Measurements from ENCODE around the gene DPP10.

Gene DPP10

DNA sequence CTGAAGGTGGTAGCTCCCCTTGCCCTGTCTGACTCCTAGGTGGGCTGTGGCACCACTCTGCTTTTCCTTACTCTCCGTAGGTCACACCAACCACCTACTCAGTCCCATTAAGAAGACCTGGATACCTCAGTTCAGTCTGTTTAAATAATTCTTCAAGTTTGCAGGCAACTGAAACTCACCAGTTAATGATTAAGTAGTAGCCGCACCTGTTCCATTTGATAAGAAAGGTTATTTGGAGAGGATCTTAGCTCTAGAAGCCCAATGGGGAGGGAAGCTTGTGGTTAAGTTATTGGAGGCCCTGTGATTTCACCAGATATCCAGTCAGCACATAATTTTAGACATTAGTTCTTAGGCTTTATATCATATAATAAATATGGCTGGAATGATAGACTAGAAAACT lies 1193.0 kb downstream of the DPP10 start:
- DNase-seq (ENCODE audit: low read depth): no peak
- H3K4me3 ChIP-seq (ENCODE audit: low read length): no peak overlapping the region
- H3K27me3 ChIP-seq (replicated peaks; ENCODE audit: control insufficient read depth, insufficient read depth, low read length): no peaks in the 10 kb centered on the region
- H3K4me1 ChIP-seq (ENCODE audit: control insufficient read depth, insufficient read depth, low read length): no peaks in the 10 kb centered on the region
- H3K9ac ChIP-seq (ENCODE audit: low read length): no peak overlapping the region
- peaks cover 14% of the 10 kb centered on the region for H3K9me3 ChIP-seq (ENCODE audit: control insufficient read depth, low read length)
- H3K36me3 ChIP-seq (ENCODE audit: control insufficient read depth, insufficient read depth, low read length, severe bottlenecking): no peaks in the 10 kb centered on the region

DNA sequence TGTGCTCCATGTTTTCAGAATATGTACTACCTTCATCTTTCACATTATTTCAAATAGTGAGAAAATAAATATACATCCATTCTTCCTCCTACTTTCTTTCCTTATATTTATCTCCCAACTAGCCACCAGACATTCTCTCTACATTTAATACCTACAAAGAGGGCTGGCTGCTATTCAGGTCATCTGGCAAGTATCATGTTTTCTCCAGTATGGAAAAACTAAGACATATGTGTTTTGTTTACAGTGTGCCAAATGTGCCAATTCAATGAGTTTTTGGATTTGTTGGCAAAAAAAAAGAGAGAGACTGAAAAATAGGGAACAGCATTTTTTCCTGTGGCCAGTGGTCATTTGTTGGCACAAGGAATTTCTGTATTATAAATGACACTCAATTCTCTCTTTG lies 1207.3 kb downstream of the DPP10 start:
- Histone ChIP-seq H3K27me3 (replicated peaks; ENCODE audit: control insufficient read depth, insufficient read depth, low read length) (no peaks in the 10 kb centered on the region), H3K4me3 (ENCODE audit: low read length) (no peak overlapping the region), H3K36me3 (ENCODE audit: control insufficient read depth, insufficient read depth, low read length, severe bottlenecking) (no peaks in the 10 kb centered on the region), H3K4me1 (ENCODE audit: control insufficient read depth, insufficient read depth, low read length) (no peaks in the 10 kb centered on the region), H3K9ac (ENCODE audit: low read length) (no peak overlapping the region), H3K9me3 (ENCODE audit: control insufficient read depth, low read length) (no peaks in the 10 kb centered on the region)
- DNase-seq (ENCODE audit: low read depth): no peak

DNA sequence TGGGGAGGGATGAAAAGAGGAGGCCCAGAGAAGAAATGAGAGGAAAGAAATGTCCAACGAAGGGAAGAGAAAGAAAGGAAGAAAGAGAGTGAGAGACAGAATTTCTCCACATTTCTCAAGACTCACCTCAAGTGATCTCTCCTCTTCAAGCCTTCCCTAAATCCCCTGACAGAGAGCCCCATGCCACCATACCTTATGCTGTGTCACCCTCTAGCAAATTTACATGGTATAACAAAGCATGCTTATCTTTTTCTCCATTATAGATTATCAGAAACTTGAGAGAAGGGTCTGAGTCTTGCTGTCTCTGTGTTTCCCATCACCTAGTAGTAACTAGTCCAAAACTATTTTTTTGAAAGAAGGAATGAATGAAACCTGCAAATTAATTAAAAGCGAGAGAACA lies 1208.4 kb downstream of the DPP10 start:
- H3K36me3 ChIP-seq (ENCODE audit: control insufficient read depth, insufficient read depth, low read length, severe bottlenecking): no peaks in the 10 kb centered on the region
- DNase-seq (ENCODE audit: low read depth): no peak
- H3K9me3 ChIP-seq (ENCODE audit: control insufficient read depth, low read length): no peaks in the 10 kb centered on the region
- no peaks in the 10 kb centered on the region for H3K27me3 ChIP-seq (replicated peaks; ENCODE audit: control insufficient read depth, insufficient read depth, low read length)
- no peak overlapping the region for H3K4me3 ChIP-seq (ENCODE audit: low read length)
- H3K4me1 ChIP-seq (ENCODE audit: control insufficient read depth, insufficient read depth, low read length): no peaks in the 10 kb centered on the region
- no peak overlapping the region for H3K9ac ChIP-seq (ENCODE audit: low read length)

DNA sequence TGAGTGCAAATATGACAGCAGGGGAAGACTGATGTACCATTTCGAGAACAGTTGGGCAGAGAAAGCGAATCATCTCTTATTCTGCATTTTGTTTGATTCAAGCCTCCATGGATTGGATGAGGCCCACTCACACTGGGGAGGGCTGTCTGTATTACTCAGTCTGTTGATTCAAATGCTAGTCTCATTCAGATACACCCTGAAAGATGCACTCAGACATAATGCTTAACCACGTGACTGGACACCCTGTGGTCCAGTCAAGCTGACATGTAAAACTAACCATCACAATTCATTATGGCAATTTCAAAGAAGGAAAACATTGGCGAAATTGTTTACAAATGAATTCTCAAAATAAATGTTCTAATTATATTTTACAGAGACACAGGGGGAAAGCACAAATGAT lies 1210.2 kb downstream of the DPP10 start:
- no peaks in the 10 kb centered on the region for H3K27me3 ChIP-seq (replicated peaks; ENCODE audit: control insufficient read depth, insufficient read depth, low read length)
- H3K36me3 ChIP-seq (ENCODE audit: control insufficient read depth, insufficient read depth, low read length, severe bottlenecking): no peaks in the 10 kb centered on the region
- no peak overlapping the region for H3K4me3 ChIP-seq (ENCODE audit: low read length)
- H3K4me1 ChIP-seq (ENCODE audit: control insufficient read depth, insufficient read depth, low read length): no peaks in the 10 kb centered on the region
- DNase-seq (ENCODE audit: low read depth): no peak
- no peaks in the 10 kb centered on the region for H3K9me3 ChIP-seq (ENCODE audit: control insufficient read depth, low read length)
- no peak overlapping the region for H3K9ac ChIP-seq (ENCODE audit: low read length)

DNA sequence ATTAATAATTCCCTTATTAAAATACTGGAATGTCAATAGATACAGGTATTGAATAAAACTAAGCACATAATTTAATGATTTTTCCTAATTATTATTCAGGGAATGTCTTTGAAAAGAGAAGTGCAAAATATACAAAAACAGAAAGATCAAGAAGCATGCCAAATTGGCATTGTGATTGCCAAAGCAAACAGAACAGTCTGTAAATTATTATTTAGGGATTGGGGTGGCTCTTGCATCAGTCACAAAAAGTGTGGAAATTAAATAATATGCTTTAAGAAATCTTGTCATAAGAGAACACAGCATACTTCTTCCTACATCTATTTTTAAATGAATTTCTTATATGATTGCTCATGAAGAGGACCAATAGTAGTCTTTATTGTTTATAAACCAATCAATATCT lies 1211.9 kb downstream of the DPP10 start:
- Histone ChIP-seq H3K27me3 (replicated peaks; ENCODE audit: control insufficient read depth, insufficient read depth, low read length) (no peaks in the 10 kb centered on the region), H3K36me3 (ENCODE audit: control insufficient read depth, insufficient read depth, low read length, severe bottlenecking) (no peaks in the 10 kb centered on the region), H3K9ac (ENCODE audit: low read length) (no peak overlapping the region), H3K4me3 (ENCODE audit: low read length) (no peak overlapping the region), H3K4me1 (ENCODE audit: control insufficient read depth, insufficient read depth, low read length) (no peaks in the 10 kb centered on the region), H3K9me3 (ENCODE audit: control insufficient read depth, low read length) (no peaks in the 10 kb centered on the region)
- no peak for DNase-seq (ENCODE audit: low read depth)

DNA sequence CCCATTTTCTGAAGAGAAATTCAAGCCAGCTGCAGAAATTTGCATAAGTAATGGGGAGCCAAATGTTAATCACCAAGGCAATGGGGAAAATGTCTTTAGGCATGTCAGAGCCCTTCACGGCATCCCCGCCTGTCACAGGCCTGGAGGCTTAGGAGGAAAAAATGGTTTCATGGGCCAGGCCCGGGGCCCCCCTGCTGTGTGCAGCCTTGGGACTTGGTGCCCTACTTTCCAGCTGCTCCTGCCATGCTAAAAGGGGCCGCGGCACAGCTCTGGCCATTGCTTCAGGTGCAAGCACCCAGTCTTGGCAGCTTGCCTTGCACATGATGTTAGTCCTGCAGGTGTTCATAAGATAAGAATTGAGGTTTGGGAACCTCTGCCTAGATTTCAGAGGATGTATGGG lies 1235.7 kb downstream of the DPP10 start:
- no peaks in the 10 kb centered on the region for H3K36me3 ChIP-seq (ENCODE audit: control insufficient read depth, insufficient read depth, low read length, severe bottlenecking)
- no peaks in the 10 kb centered on the region for H3K27me3 ChIP-seq (replicated peaks; ENCODE audit: control insufficient read depth, insufficient read depth, low read length)
- H3K4me3 ChIP-seq (ENCODE audit: low read length): no peak overlapping the region
- DNase-seq (ENCODE audit: low read depth): no peak
- no peaks in the 10 kb centered on the region for H3K4me1 ChIP-seq (ENCODE audit: control insufficient read depth, insufficient read depth, low read length)
- peaks cover 20% of the 10 kb centered on the region for H3K9me3 ChIP-seq (ENCODE audit: control insufficient read depth, low read length)
- no peak overlapping the region for H3K9ac ChIP-seq (ENCODE audit: low read length)

DNA sequence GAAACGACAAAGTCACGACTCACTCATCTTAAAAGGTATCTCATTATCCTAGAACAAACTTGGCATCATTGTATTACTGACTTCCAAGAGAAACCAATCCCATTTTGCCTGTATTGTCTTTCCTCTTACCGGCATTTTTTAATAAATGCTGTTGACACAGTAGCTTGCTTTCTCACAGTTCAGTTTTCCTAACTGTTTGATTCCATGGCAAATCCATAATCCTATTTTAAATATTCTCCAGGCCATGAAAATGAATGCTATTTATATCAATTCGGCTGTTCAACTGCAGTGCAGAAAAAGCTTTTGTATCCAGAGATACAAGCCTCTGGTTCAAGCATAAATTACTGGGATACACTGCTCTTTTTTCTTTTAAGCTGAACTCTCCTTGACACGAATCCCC lies 1241.9 kb downstream of the DPP10 start:
- DNase-seq (ENCODE audit: low read depth): no peak
- Histone ChIP-seq H3K36me3 (ENCODE audit: control insufficient read depth, insufficient read depth, low read length, severe bottlenecking) (no peaks in the 10 kb centered on the region), H3K9me3 (ENCODE audit: control insufficient read depth, low read length) (peaks cover 4% of the 10 kb centered on the region), H3K4me3 (ENCODE audit: low read length) (no peak overlapping the region), H3K27me3 (replicated peaks; ENCODE audit: control insufficient read depth, insufficient read depth, low read length) (no peaks in the 10 kb centered on the region), H3K4me1 (ENCODE audit: control insufficient read depth, insufficient read depth, low read length) (no peaks in the 10 kb centered on the region), H3K9ac (ENCODE audit: low read length) (no peak overlapping the region)

DNA sequence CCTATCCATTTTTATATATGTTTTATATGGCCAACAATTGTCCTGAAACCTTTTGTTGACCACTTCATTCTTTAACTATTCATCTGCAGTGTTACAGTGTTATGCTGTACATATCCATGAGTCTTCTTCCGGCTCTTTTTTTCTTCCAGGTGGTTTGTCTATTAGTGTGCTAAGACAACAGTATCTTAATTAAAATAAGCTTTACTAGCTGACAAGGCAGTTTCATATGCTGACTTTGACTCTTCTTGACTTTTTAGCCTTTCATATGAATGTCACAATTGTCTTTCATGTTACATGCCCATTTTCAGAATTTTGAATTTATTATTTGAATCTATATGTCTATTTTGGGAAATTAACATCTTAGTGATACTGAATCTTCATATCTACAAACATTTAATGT lies 1249.0 kb downstream of the DPP10 start:
- peaks cover 7% of the 10 kb centered on the region for H3K9me3 ChIP-seq (ENCODE audit: control insufficient read depth, low read length)
- no peak for DNase-seq (ENCODE audit: low read depth)
- no peak overlapping the region for H3K4me3 ChIP-seq (ENCODE audit: low read length)

DNA sequence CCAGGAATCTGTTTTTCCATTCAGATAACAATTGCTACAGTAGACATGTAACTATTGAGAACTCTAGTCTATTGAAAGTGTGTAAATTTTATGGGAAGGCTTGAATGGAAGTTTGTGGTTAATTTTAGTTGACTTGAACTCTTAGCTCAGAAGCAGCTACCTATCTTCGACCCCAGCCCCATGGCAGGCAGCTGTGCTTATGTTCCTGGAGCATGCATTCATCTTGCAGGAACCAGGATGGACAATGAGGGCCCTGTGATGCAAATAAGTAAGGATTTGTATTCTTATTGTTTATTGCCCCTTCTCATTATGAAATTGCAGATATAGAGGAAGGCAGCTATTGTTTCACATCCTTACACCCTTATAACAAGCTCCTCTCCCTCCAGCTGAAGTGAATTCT lies 1252.2 kb downstream of the DPP10 start:
- no peak overlapping the region for H3K9ac ChIP-seq (ENCODE audit: low read length)
- DNase-seq (ENCODE audit: low read depth): no peak

More for the DNA sequence above, 1249.0 kb downstream of the DPP10 start:
- no peaks in the 10 kb centered on the region for H3K27me3 ChIP-seq (replicated peaks; ENCODE audit: control insufficient read depth, insufficient read depth, low read length)
- no peaks in the 10 kb centered on the region for H3K36me3 ChIP-seq (ENCODE audit: control insufficient read depth, insufficient read depth, low read length, severe bottlenecking)
- no peaks in the 10 kb centered on the region for H3K4me1 ChIP-seq (ENCODE audit: control insufficient read depth, insufficient read depth, low read length)
- no peak overlapping the region for H3K9ac ChIP-seq (ENCODE audit: low read length)

DNA sequence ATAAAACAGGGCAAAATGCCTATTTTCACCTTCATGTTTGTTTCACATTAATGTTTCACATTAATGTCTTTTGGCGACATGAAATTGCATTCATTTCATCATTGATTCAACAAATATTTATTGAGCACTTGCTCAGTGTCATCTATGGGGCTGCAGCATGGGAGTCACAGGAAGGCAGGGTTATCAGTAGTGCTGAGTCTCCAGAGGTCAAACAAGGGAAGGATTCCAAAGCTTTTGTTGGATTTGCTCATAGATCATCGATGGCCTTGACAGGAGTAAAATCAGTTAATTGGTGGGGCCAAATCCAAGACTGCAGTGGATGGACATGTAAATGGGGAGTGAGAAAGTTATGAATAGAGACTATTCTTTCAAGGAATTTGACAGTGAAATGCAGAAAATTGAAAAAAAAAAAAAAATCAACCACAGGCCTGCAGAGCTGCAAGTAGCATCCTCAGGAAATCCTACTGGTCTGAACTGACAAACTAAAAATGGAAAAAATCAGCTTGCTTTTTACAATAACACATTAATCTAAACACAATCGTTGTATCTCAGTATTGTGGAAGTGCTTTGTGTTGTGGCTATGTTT lies 1290.8 kb downstream of the DPP10 start:
- Histone ChIP-seq H3K9me3 (ENCODE audit: control insufficient read depth, low read length) (no peaks in the 10 kb centered on the region), H3K4me3 (ENCODE audit: low read length) (no peak overlapping the region), H3K4me1 (ENCODE audit: control insufficient read depth, insufficient read depth, low read length) (no peaks in the 10 kb centered on the region), H3K9ac (ENCODE audit: low read length) (no peak overlapping the region), H3K36me3 (ENCODE audit: control insufficient read depth, insufficient read depth, low read length, severe bottlenecking) (no peaks in the 10 kb centered on the region), H3K27me3 (replicated peaks; ENCODE audit: control insufficient read depth, insufficient read depth, low read length) (no peaks in the 10 kb centered on the region)
- DNase-seq (ENCODE audit: low read depth): no peak

More for the DNA sequence above, 1252.2 kb downstream of the DPP10 start:
- Histone ChIP-seq H3K27me3 (replicated peaks; ENCODE audit: control insufficient read depth, insufficient read depth, low read length) (no peaks in the 10 kb centered on the region), H3K9me3 (ENCODE audit: control insufficient read depth, low read length) (peaks cover 3% of the 10 kb centered on the region), H3K4me3 (ENCODE audit: low read length) (no peak overlapping the region), H3K4me1 (ENCODE audit: control insufficient read depth, insufficient read depth, low read length) (no peaks in the 10 kb centered on the region), H3K36me3 (ENCODE audit: control insufficient read depth, insufficient read depth, low read length, severe bottlenecking) (no peaks in the 10 kb centered on the region)

DNA sequence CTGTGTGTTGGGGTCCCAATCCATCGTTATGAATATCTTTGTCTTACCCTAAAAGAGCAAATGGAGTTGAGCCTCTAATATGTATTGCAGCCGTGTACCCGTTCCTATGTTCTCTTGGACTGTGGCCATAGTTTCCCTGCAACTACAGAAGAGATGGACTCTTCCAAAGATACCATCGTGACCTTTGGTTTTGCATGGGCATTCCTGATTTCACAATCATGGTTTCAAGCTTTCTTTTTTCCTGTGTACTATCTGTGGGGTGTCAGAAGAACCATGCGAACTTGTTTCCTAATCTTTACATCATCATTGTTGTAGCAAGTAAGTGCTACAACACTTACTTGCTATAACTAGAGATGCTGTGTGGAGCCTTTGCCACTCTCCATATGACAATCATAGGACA lies 1295.7 kb downstream of the DPP10 start:
- Histone ChIP-seq H3K4me3 (ENCODE audit: low read length) (no peak overlapping the region), H3K9ac (ENCODE audit: low read length) (no peak overlapping the region)
- DNase-seq (ENCODE audit: low read depth): no peak

DNA sequence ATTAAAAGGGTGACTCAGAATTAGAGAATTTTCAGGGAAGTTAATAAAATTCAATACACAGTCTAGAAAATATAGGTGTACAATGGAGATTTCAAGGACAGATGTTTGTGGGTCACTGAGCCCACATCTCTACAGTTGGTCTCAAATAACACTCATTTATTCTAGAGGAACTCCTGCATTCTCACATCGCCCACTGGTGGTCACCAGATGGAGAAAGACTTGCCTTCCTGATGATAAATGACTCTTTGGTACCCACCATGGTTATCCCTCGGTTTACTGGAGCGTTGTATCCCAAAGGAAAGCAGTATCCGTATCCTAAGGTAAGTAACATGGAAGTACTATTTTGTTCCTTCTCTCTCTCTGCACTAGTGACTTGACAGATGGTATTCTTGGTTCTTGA lies 1297.1 kb downstream of the DPP10 start:
- Histone ChIP-seq H3K9ac (ENCODE audit: low read length) (no peak overlapping the region), H3K4me1 (ENCODE audit: control insufficient read depth, insufficient read depth, low read length) (no peaks in the 10 kb centered on the region), H3K27me3 (replicated peaks; ENCODE audit: control insufficient read depth, insufficient read depth, low read length) (no peaks in the 10 kb centered on the region), H3K9me3 (ENCODE audit: control insufficient read depth, low read length) (peaks cover 4% of the 10 kb centered on the region), H3K36me3 (ENCODE audit: control insufficient read depth, insufficient read depth, low read length, severe bottlenecking) (no peaks in the 10 kb centered on the region), H3K4me3 (ENCODE audit: low read length) (no peak overlapping the region)
- DNase-seq (ENCODE audit: low read depth): no peak

More for the DNA sequence above, 1295.7 kb downstream of the DPP10 start:
- no peaks in the 10 kb centered on the region for H3K4me1 ChIP-seq (ENCODE audit: control insufficient read depth, insufficient read depth, low read length)
- H3K27me3 ChIP-seq (replicated peaks; ENCODE audit: control insufficient read depth, insufficient read depth, low read length): no peaks in the 10 kb centered on the region
- no peaks in the 10 kb centered on the region for H3K36me3 ChIP-seq (ENCODE audit: control insufficient read depth, insufficient read depth, low read length, severe bottlenecking)
- H3K9me3 ChIP-seq (ENCODE audit: control insufficient read depth, low read length): no peaks in the 10 kb centered on the region
